Neuronal stem cell (in vitro differentiated cells): Measurements from ENCODE around the gene RABL6.
A peak's percentile ranks its signal among the peaks of the same experiment; 100 is the strongest.

Source experiments
- DNase-seq: peaks from one replicate; pipeline ENCODE4 v3.0.0-alpha.2; 2013; ENCODE audit warnings: low spot score
- H2AFZ ChIP-seq: one replicate; pipeline ENCODE4 v1.6.1; 2013; ENCODE audit warnings: mild to moderate bottlenecking, low read length, inconsistent platforms
- H2AK5ac ChIP-seq: 2 replicates; pipeline ENCODE4 v1.6.1; 2013; ENCODE audit warnings: low read depth, mild to moderate bottlenecking, inconsistent platforms, low read length, moderate library complexity, mixed read lengths
- H2BK120ac ChIP-seq: 2 replicates; pipeline ENCODE4 v1.6.1; 2013; ENCODE audit warnings: low read depth, mild to moderate bottlenecking, inconsistent platforms, low read length, moderate library complexity, mixed read lengths
- H2BK12ac ChIP-seq: one replicate; pipeline ENCODE4 v1.6.1; 2013; ENCODE audit warnings: low read length, inconsistent platforms
- H2BK15ac ChIP-seq: 2 replicates; pipeline ENCODE4 v1.6.1; 2013; ENCODE audit warnings: mild to moderate bottlenecking, low read length, inconsistent platforms, mixed read lengths
- H2BK5ac ChIP-seq: one replicate; pipeline ENCODE4 v1.6.1; 2013; ENCODE audit warnings: inconsistent platforms, mild to moderate bottlenecking, low read length, moderate library complexity
- H3K14ac ChIP-seq: one replicate; pipeline ENCODE4 v1.6.1; 2013; ENCODE audit warnings: low read length, inconsistent platforms
- H3K18ac ChIP-seq: 2 replicates; pipeline ENCODE4 v1.6.1; 2013; ENCODE audit warnings: low read length, inconsistent platforms
- H3K23ac ChIP-seq: 2 replicates; pipeline ENCODE4 v1.6.1; 2013; ENCODE audit warnings: low read depth, mild to moderate bottlenecking, mixed read lengths, low read length, inconsistent platforms; ENCODE audit not compliant: poor library complexity
- H3K27ac ChIP-seq: replicated peaks from 3 replicates; pipeline ENCODE4 v1.5.1; 2013; ENCODE audit warnings: low read length, inconsistent platforms
- H3K27me3 ChIP-seq, 3 experiments: 2 replicates each; pipeline ENCODE4 v1.6.1; 2013; ENCODE audit warnings: low read length in 3 of 3, mild to moderate bottlenecking in 2 of 3, inconsistent platforms in 1 of 3, low read depth in 1 of 3, mixed read lengths in 1 of 3, moderate library complexity in 1 of 3; ENCODE audit not compliant: control insufficient read depth in 3 of 3, insufficient read depth in 3 of 3
- H3K36me3 ChIP-seq, 2 donors: replicated peaks in 1 of 2; 2 replicates each; pipeline ENCODE4 v1.6.1; 2013; ENCODE audit warnings: low read length in 2 of 2; ENCODE audit not compliant: control insufficient read depth in 2 of 2, insufficient read depth in 2 of 2
- H3K4ac ChIP-seq: 2 replicates; pipeline ENCODE4 v1.6.1; 2013; ENCODE audit warnings: inconsistent platforms, mild to moderate bottlenecking, low read length, moderate library complexity
- H3K4me1 ChIP-seq, 2 donors: 1 replicate in 1 of 2; 2 replicates in 1 of 2; pipeline ENCODE4 v1.6.1; 2013; ENCODE audit warnings: low read length in 2 of 2, low read depth in 1 of 2; ENCODE audit not compliant: control insufficient read depth in 2 of 2, insufficient read depth in 1 of 2
- H3K4me2 ChIP-seq: one replicate; pipeline ENCODE4 v1.6.1; 2013; ENCODE audit warnings: mild to moderate bottlenecking, low read length, inconsistent platforms; ENCODE audit not compliant: insufficient read depth, poor library complexity, severe bottlenecking
- H3K4me3 ChIP-seq, 2 donors: 2 replicates each; pipeline ENCODE4 v1.5.1; 2013; ENCODE audit warnings: low read length in 2 of 2, mild to moderate bottlenecking in 2 of 2, inconsistent platforms in 1 of 2, moderate library complexity in 1 of 2
- H3K79me1 ChIP-seq: one replicate; pipeline ENCODE4 v1.6.1; 2013; ENCODE audit warnings: low read depth, mild to moderate bottlenecking, inconsistent platforms, low read length, moderate library complexity
- H3K9ac ChIP-seq: one replicate; pipeline ENCODE4 v1.6.1; 2013; ENCODE audit warnings: mild to moderate bottlenecking, low read depth, low read length, inconsistent platforms; ENCODE audit not compliant: poor library complexity
- H3K9me3 ChIP-seq, 2 donors: replicated peaks in 1 of 2; 2 replicates each; pipeline versions ENCODE3 to v1.6.1; 2013; ENCODE audit warnings: low read length in 2 of 2, mild to moderate bottlenecking in 2 of 2, inconsistent platforms in 1 of 2, low read depth in 1 of 2, mixed read lengths in 1 of 2, moderate library complexity in 1 of 2; ENCODE audit not compliant: control insufficient read depth in 2 of 2, insufficient read depth in 1 of 2
- H4K8ac ChIP-seq: one replicate; pipeline ENCODE4 v1.6.1; 2013; ENCODE audit warnings: low read depth, mild to moderate bottlenecking, inconsistent platforms, low read length, moderate library complexity
- H4K91ac ChIP-seq: one replicate; pipeline ENCODE4 v1.6.1; 2013; ENCODE audit warnings: low read length, low read depth, mild to moderate bottlenecking, inconsistent platforms; ENCODE audit not compliant: poor library complexity
- whole genome bisulfite sequencing, 2 donors: extraction: QIAGEN DNeasy Blood & Tissue Kit; methylation state at CpG; one replicate each; pipeline ENCODE4 v1.1.7; 2013; ENCODE audit warnings: missing lambda C conversion rate in 2 of 2, mixed read lengths in 1 of 2; ENCODE audit not compliant: insufficient read length in 2 of 2, insufficient replicate concordance in 1 of 2; ENCODE audit errors: extremely low coverage in 2 of 2; 5-methylcytosine and 5-hydroxymethylcytosine counted together

Gene RABL6

GRCh38 chr9:136803551-136804508 lies 3.9 kb upstream of the RABL6 start:
- H3K9ac ChIP-seq, result no peak overlapping the region
- WGBS, 2 donors, result no CpG with 5 or more reads among the region's 22 CpGs

GRCh38 chr9:136804509-136805206 lies 3.1 kb upstream of the RABL6 start:
- Histone ChIP-seq H3K9me3 (peaks cover 0 to 2% of the 10 kb centered on the region in 2 donors), H2AFZ (no peak overlapping the region), H3K79me1 (peaks cover 10% of the 10 kb centered on the region), H2BK15ac (no peak overlapping the region), H3K4me3 (no peak overlapping the region), H2BK5ac (no peak overlapping the region), H3K36me3 (peaks cover 4 to 29% of the 10 kb centered on the region in 2 donors), H4K8ac (no peak overlapping the region), H3K4me2 (no peak overlapping the region), H2BK12ac (no peak overlapping the region), H3K14ac (no peak overlapping the region), H3K27ac (no peak overlapping the region), H2BK120ac (no peak overlapping the region), H3K18ac (no peak overlapping the region), H3K27me3 (peaks cover 0 to 4% (median 0%) of the 10 kb centered on the region in 3 experiments), H3K23ac (peak overlapping the region; percentile 65), H3K4ac (no peak overlapping the region), H3K4me1 (peaks cover 14 to 20% of the 10 kb centered on the region in 2 donors), H2AK5ac (no peak overlapping the region), H3K9ac (no peak overlapping the region), H4K91ac (no peak overlapping the region)
- WGBS, 2 donors, result no CpG with 5 or more reads among the region's 20 CpGs
- DNase-seq, result no peak

More at GRCh38 chr9:136803551-136804508, 3.9 kb upstream of the RABL6 start:
- Histone ChIP-seq H3K23ac (peak overlapping the region; percentile 65), H3K9me3 (peaks cover 0 to 2% of the 10 kb centered on the region in 2 donors), H4K91ac (no peak overlapping the region), H3K27ac (no peak overlapping the region), H3K4me2 (no peak overlapping the region), H3K4me1 (peaks cover 15 to 22% of the 10 kb centered on the region in 2 donors), H3K79me1 (peaks cover 10% of the 10 kb centered on the region), H4K8ac (no peak overlapping the region), H3K4me3 (no peak overlapping the region), H2BK5ac (peak overlapping the region; percentile 39), H2AFZ (no peak overlapping the region), H3K18ac (no peak overlapping the region), H3K4ac (no peak overlapping the region), H2BK120ac (no peak overlapping the region), H3K36me3 (peaks cover 4 to 24% of the 10 kb centered on the region in 2 donors), H2AK5ac (no peak overlapping the region), H3K27me3 (peaks cover 0 to 12% (median 5%) of the 10 kb centered on the region in 3 experiments), H2BK15ac (no peak overlapping the region), H3K14ac (no peak overlapping the region), H2BK12ac (no peak overlapping the region)
- DNase-seq, result no peak

- no peak overlapping the region for H3K4ac ChIP-seq
- H2AK5ac ChIP-seq, result no peak overlapping the region
- H2BK120ac ChIP-seq, result no peak overlapping the region
- no CpG with 5 or more reads among the region's 12 CpGs for WGBS, 2 donors
- H3K79me1 ChIP-seq, result peaks cover 12% of the 10 kb centered on the region
- H2AFZ ChIP-seq, result no peak overlapping the region
- H2BK5ac ChIP-seq, result no peak overlapping the region
- H3K14ac ChIP-seq, result no peak overlapping the region
- H3K27ac ChIP-seq, result no peak overlapping the region
- H4K91ac ChIP-seq, result no peak overlapping the region
- no peak overlapping the region for H3K4me3 ChIP-seq
- H3K9ac ChIP-seq, result peak overlapping the region; percentile 21
- H3K18ac ChIP-seq, result no peak overlapping the region
- H2BK12ac ChIP-seq, result no peak overlapping the region
- DNase-seq, result no peak
- H3K27me3 ChIP-seq, result peaks cover 0 to 2% (median 0%) of the 10 kb centered on the region in 3 experiments
- peaks cover 0 to 2% of the 10 kb centered on the region in 2 donors for H3K9me3 ChIP-seq
- peaks cover 12 to 20% of the 10 kb centered on the region in 2 donors for H3K4me1 ChIP-seq
- no peak overlapping the region for H3K23ac ChIP-seq
- peak overlapping the region; percentile 65 for H4K8ac ChIP-seq
- no peak overlapping the region for H2BK15ac ChIP-seq
- H3K4me2 ChIP-seq, result no peak overlapping the region
- H3K36me3 ChIP-seq, result peaks cover 4 to 35% of the 10 kb centered on the region in 2 donors
Observed at GRCh38 chr9:136805207-136805740, 2.5 kb upstream of the RABL6 start.
